SIG-M5 treated with dmso at 0.1 percent for 504 hours (cell line): ENCODE results near the gene CTR9.

Experiments
- DNase-seq: peaks from one replicate; lab custom pipeline; 2025; ENCODE audit not compliant: unreplicated experiment; lab: John Stamatoyannopoulos, UW

The CTR9 gene

DNA sequence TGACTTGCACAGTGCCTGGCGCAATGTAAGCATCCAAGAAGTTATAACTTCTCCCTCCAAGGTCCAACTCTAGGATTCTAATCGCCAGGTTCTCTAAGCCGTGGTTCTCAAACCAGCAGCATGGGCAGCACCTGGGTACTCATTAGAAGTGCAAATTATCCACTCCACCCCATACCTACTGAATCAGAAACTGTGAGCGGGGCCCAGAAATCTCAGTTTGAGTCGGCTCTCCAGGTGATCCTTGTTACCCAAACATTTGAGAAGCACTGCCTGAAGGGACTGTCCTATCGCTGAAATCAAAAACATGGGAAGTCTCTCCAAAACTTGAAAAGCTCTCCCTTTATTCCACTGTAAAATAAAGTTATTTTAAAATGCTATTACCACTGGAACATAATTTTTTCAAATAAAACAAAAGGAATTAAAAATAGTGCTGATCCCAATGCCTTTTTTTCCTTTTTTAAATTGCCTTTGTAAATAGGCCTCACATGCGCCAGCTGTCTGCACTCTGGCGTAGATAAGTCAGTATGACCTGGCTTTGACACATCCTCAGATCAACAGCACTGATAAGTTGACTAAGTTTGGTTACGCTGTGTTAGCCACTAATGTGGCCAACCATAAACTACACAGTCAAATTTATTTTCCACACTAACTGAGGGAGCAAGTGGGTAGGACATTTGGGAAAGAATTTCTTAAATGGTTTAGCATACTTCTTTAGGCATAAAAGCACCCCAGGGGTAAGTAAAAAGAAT lies 8.4 kb upstream of the CTR9 start:
- no peak for DNase-seq

DNA sequence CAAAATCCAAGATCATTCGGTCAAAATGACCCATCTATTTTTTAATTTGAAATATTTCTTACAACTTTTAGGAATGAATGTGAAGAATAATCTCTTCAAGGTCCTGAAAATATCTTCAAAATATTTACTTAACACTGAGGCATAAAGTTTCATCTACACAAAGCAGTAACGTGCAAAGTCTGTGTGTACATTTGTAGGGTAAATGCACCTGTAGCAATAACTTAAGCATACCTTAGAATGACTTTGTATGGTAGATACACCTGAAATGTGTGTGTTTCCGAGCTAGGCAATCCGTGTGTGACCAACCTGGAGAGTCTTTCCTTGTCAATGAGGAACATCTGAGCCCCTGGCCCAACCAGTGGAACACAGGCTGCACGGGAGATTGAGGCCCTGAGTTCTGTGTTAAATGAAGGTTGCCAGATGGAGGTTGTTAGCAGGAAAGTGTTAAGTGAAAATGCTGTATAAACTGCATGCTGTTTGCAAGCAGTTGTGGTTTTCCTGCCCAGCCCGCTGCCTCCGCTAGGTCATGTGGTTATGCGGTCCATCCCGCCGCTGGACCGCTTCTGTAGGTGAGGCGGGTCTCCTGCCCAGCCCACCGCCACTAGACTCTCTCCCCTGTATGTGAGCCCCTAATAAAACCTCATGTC lies 7.6 kb upstream of the CTR9 start:
- DNase-seq, result no peak

DNA sequence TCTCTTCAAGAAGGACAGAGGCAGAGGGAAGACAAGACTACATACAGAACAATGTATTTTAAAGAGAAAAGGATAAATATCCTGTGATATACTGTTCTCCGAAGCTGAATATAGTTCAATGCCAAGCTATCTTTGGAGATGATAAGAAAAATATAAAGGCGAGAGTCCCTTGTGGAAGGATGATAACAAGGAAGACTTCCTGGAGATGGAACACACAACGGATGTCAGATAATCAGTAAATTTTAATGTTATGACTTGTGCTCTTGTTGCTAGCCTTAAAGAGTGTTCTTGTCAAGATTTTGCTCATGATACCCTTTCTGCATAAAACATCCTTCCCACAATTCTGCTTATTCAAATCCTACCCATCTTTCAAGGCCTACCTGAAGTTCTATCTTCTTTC lies 6.8 kb upstream of the CTR9 start:
- no peak for DNase-seq

DNA sequence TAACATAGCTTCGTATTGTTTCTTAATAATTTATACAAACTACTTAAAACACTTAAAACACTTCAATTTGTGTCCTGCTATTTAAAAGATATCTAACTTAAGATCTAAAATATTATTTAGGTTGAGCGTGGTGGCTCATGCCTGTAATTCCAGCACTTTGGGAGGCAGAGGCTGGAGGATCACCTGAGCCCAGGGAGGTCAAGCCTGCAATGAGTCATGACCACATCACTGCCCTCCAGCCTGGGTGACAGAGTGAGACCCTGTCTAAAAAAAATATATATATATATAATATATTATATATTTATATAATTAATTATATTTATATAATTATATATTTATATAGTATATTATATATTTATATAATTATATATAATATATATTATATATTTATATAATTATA lies 4.2 kb upstream of the CTR9 start:
- DNase-seq, result no peak

DNA sequence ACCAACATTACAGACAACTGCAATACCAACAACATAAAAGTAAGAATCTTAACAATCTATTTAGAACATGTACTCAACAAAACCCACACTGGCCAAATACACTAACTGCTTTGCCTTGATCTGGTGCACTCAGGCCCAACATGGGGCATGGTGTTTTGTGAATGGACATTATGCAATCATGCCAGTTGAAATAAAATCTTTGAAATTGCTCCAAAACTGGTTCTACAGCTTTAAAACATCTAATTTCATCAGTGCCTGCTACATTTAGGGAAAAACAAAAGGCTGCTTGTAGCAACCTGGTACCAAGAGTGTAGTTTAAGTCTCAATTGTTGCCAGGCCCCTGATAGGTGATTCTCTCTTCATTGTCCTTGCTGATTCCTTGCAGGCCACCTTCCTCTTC lies 3.3 kb upstream of the CTR9 start:
- no peak for DNase-seq

DNA sequence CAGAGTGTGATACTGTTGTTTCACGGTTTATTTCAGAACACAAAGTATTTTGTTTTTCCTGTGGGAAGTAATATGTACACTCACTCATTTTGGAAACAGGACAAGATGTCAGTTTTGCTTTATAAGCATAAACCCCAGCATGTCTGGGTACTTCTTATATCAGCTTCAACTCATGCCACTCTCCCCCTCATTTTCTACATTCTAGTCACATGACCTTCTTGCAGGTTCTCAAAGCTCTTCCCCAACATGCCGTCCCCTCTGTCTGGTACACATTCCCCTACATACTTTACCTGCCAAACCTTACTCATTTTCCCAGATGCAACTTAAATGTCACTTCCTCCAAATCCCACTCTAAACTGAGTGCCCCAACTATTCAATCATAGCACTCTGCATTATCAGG lies 1.6 kb upstream of the CTR9 start:
- no peak for DNase-seq

DNA sequence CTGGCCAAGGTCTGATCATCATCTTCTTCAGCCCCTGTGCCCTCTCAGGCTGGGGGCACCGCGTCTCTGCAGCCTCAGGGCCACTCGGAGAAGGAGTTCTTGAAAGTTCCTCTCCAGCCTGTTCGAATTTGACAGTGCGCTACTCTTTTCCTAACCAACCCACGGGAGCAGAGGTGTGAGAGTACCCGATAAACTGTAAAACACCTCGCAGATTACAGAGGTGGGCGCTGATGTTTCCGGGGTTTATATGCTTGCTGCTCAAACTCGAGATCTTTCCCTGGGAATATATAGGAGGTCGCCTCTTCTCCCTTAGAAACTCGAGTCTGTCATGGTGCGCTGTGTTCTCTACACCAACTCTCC lies 515 bp downstream of the CTR9 start:
- no peak for DNase-seq

DNA sequence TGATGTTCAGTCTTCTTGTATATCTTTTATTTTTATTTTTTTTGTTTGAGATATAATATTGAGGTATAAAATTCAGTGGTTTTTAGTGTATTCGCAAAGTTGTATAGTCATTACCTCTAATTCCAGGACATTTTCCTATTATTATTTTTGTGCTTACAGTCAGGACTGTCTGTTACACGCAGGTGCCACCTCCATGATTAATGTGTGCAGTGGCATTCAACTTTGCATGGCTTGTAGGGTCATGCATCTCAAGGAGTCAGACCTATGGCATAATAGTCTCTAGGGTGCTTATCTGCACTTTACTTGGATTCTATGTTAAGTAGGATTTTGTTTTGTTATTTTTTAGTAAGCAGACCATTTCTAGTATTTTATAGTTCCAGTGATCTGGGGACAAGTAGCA lies 1.0 kb downstream of the CTR9 start:
- no peak for DNase-seq

DNA sequence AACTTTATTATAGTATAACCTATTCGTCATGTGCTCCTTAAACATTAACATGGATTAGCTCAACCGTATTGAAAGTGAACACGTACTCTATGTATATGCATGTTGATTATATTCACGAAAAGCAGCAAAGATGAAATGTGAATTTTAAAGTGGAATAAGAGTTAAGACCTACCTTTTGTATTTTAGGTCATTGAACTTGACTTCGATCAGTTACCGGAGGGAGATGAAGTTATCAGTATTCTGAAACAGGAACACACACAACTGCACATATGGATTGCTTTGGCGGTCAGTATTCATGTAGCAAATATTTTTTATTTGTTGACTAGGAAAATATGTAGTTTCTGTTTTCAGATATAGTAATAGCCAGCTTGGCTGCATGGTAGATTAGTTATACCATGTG lies 1.4 kb downstream of the CTR9 start:
- no peak for DNase-seq

DNA sequence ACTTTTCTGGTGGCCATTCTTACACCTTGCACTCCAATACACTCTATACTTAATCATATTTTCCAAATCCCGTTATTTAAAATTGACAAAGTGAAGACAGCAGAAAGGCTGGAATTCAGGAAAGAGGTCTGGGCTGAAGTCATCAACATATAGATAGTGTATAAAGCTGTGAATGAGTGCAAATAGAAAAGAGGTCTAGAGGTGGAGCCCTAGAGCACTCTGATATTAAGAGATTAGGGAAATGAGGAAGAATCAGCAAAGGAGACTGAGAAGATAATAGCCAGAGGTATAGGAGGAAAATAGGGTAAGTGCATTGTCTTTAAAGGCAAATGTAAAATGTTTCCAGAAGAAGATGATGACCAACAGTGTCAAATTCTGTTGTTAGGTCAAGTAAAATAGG lies 7.9 kb downstream of the CTR9 start:
- peak; percentile 39 for DNase-seq

DNA sequence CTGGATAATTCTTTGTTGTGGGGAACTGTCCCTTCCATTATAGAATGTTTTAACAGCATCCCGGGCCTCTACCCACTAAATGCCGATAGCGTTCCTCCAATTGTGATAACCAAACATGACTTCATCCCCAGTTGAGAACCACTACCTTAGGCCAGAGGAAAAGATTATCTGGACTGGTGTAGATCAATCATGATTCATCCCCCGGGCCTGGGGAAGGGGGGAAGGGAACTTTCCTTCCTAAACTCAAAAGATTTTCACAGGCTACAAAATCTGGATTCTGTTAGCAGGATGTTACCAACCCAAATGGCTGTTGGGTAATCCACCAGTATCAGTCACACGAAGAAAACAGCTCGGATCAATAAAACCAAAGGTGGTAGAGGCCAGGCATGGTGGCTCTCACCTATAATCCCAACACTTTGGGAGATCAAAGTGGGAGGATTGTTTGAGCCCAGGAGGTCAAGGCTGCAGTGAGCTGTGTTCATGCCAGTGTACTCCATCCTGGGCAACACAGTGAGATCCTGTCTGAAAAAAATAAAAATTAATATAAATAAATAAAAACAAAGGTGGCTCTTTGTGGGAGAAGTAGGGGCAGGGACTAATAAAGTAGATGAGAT lies 10.1 kb downstream of the CTR9 start:
- no peak for DNase-seq

DNA sequence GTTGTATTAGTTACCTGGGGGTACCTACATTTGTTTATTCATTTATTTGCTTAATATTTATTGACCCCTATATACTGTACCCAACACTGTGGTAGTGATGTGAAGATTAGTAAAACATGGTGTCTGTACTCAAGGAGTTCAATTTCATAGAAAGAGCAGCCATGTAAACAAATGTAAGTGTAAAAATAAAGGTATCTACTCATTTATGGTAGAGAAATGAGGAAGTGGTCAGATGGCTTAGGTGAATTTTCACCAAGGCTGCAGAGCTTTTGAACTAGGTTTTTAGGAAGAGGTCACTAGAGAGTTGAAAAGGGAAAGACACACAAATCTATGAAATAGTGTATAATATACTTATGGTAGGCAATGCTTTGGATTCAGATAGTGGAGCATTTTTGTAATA lies 11.1 kb downstream of the CTR9 start:
- DNase-seq, result no peak

DNA sequence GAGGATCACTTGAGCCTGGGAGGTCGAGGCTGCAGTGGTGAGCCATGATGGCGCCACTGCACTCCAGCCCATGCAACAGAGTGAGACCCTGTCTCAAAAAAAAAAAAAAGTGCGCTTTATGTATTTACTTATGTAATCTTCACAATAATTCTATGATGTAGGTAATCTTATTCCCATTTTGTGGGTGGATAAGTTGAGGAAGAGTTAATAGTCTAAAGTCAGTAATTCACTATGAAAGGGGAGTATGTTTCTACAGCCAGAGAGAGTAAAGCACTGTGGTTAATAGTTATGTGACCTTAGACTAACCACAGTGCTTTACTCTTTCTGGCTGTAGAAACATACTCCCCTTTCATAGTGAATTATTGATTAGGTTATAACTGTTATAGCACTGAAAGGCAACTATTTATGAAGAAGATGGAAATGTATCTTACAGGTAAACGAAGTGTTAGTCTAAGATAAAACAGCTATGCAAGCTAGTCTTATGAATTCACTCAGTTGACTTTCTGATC lies 11.9 kb downstream of the CTR9 start:
- no peak for DNase-seq

DNA sequence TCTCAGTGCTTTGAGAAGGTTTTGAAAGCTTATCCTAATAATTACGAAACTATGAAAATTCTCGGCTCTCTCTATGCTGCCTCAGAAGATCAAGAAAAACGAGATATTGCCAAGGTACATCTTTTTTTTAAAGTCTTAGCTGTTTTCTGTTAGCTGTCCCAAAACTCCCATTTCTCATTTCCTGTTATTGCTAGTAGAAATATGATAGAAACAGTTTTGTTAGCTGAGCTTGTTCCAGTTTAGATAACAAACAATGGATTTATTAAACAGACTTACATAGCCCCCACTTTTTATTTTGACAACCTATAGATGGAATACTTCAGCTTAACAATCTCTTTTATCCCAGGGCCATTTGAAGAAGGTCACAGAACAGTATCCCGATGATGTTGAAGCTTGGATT lies 12.7 kb downstream of the CTR9 start:
- DNase-seq, result no peak

DNA sequence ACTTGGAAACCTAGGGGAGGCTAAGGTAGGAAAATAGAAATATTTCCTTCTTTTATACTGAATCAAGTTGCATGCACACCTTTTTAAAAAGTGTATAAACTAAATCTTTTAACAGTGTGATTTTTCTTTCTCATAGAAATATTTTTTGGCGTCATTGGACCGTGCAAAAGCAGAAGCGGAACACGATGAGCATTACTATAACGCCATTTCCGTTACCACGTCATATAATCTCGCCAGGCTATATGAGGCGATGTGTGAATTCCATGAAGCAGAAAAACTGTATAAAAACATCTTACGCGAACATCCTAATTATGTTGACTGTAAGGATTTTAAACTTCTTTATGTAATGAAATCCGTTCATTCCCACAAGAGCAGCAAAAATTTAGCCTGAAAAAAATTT lies 13.4 kb downstream of the CTR9 start:
- DNase-seq, result no peak

DNA sequence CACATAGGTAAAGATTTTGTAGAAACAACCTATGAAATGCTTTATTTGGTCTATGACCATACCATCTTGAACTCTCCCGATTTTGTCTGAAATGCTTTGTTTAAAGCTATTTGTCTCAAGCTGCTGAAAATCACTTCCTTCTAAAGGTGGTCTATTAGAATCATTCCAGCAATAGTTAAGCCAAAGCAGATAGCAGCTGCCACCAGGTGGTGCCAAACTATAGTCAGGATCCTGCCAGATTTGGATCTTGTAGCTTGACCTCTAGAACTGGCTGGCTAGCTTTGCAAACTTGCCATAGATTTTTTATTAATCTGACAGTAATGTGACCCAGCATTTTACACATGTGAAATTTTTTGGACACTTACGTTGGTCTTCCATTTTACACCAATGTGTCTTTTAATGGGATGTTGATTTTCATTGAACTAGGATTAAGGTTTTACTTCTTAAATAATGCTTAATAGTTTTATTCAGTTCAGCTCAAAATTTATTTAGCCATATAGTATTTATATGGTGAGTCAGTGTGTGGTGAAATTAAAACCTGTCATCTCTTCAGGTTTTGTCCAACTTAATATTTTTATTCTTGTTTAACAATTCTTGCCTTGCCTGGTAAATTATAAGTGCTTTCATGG lies 19.7 kb downstream of the CTR9 start:
- peak; percentile 27 for DNase-seq

DNA sequence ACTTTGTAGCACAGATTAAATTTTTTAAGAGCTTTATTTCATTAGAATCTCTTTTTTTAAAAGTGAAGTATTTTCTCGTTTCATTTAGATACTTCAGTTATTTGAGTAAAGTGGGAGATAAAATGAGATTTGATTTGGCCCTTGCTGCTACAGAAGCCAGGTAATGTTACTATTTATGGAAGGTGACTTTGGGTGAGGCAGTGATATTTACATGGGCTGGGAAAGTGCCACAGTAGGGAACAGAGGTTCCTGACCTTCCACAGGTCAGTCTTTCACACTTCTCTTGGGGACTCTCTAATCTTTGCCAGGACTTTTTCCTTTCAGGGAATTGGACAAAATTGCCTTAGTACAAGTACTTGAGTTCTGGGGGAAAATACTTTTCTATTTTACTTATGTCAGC lies 20.4 kb downstream of the CTR9 start:
- no peak for DNase-seq

DNA sequence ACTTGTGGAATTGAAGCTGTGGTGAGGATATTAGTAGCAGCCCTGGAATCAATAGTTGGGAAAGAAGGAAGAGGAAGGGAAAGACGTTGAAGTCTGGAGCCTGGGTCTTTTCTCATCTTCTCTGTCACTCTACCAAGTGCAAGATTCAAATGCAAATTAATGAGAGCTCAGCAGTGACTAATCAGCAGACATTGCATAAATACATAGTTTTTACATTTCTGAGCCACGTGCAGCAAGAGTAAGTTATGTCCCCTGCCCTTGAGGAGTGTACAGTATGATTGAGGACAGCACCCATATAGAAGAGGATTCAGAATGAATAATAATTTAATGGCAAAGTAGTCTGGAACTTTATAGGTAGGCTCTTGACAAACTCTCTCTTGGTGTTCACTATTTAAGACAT lies 23.8 kb downstream of the CTR9 start:
- DNase-seq, result no peak

DNA sequence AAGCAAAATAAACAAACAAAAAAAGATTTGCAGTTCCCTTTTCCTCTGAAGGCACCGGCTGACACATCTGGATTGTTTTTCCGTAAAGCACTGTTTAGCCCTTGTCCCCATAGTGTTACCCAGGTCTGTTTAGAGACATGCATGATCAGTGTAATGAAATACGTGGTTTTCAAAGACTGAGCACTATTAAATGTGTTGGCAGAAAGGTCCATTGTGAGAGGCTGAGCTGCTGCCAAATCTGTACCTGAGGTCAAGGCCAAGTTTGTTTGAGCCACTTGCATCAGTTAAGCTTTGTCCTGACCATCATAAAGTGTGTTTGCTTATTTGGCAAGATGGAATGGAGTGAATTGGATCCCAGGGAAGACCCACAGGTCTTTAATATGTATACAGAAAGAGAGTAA lies 26.3 kb downstream of the CTR9 start:
- no peak for DNase-seq

DNA sequence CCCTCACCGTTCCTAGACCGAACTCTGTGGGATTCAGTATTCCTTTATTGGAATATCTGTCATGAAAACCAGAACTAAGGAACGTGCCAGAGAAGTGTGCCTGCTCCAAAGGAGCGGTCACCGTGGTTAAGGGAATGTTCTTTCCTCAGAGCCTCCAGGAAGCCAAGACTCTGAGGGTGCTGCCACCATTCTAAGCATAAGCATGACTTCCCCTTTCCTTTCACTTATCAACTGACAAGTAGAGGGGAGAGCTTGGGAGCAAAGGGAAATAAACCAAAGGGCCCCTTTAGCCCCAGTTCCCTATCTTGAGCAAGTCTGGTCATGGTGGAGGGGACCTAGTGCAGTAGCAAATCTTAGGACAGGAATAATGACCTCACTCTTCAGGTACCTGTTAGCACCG lies 26.8 kb downstream of the CTR9 start:
- DNase-seq, result peak; percentile 57

DNA sequence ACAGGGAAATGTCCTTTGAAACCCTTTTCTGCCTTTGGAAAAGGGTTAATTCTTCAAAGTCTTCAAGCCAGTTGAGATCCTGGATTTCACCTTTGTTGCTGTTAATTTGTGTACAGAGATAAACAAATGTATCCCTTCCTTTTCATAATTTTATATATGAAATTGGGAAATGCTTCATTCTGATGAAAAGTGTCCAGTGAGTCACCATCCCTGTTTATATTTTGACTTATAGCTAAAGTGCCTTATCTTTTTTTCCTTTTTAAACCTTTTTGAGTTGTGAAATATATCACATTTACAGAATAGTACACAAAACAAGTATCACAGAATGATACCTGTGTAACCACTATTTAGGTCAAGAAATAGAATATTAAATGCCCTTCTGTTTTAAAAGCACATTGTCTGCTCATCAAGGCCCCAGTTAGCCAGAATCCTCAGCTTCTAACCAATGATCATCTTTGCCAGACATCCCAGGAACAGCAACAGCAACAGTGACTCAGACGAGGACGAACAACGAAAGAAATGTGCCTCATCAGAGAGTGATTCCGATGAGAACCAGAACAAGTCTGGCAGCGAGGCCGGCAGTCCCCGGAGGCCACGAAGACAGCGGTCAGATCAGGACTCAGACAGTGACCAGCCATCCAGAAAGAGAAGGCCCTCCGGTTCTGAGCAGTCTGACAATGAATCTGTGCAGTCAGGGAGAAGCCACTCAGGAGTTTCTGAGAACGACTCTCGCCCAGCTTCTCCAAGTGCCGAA lies 27.3 kb downstream of the CTR9 start:
- DNase-seq, result no peak
